Activated CD4-positive, alpha-beta T cell treated with anti-CD3 and anti-CD28 coated beads, Interleukin-2, amount 50 U/mL, for 4 hours (primary cell): ENCODE measurements around the gene HCRT.
"Not testable (repeated sequence)": the region's sequence is repeated elsewhere in the genome, so short reads cannot be mapped to it uniquely, and the experiment has no call there.

Experiments
- DNase-seq, 2 experiments: peaks; one replicate each; pipeline ENCODE4 v3.0.0-alpha.2; 2020

The HCRT gene

DNA sequence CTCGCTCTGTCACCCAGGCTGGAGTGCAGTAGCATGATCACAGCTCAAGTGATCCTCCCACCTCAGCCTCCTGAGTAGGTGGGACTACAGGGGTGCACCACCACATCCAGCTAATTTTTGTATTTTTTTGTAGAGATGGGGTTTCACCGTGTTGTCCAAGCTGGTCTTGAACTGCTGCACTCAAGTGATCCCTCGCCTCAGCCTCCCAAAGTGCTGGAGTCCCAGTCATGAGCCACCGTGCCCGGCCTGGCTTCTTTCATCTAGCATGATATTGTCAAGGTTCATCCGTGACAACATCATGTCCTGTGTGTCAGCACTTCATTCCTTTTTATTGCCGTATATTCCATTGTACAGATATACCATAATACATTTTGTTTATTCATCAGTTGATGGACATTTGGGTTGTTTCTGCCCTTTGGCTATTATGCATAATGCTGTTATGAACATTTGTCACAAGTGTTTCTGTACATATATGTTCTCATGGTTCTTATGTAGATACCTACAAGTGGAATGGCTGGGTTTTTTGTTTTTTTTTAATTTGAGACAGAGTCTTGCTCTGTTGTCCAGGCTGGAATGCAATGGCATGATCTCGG lies 12.4 kb upstream of the HCRT start:
- DNase-seq: no peak

DNA sequence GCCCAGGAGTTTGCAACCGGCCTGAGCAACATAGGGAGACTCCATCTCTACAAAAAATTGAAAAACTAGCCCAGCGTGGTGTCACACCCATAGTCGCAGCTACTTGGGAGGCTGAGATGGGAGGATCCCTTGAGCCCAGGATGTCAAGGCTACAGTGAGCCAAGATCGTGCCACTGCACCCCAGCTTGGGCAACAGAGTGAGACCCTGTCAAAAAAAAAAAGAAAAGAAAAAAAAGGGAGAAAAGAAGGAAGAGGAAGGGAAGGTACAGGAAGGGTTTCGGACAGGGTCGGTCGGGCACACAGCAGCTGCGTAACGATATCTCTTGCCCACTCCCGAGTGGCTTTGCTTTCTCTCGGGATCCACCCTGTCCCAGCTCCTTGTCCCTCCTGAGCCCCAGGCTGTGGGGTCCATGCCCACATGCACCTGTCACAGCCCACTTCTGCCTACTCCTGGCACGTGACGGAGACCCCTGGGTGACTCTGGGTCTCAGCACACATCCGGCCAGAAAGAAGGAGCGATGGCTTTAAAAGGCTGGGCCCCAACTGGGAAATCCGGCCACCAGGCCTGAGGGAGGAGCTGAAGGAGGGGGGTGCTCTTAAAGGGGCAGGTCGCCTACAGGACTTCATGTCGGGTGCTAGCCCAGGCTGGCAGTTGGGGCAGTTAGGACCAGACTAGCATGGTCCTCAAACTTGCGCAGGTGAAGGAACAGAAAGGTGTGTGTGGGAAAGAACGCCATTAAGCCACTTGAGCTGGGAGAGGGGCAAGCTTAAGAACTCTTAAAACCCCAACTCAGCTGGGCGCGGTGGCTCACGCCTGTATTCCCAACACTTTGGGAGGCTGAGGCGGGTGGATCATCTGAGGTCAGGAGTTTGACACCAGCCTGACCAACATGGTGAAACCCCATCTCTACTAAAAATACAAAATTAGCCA lies 9.0 kb upstream of the HCRT start, which contains the start of gene GHDC:
TSS of gene GHDC (minus strand) at position 526 of the 931 bp plus-strand sequence. CDS start 913 bp downstream, outside the sequence.
- peak; percentile 68 to 69 for DNase-seq

DNA sequence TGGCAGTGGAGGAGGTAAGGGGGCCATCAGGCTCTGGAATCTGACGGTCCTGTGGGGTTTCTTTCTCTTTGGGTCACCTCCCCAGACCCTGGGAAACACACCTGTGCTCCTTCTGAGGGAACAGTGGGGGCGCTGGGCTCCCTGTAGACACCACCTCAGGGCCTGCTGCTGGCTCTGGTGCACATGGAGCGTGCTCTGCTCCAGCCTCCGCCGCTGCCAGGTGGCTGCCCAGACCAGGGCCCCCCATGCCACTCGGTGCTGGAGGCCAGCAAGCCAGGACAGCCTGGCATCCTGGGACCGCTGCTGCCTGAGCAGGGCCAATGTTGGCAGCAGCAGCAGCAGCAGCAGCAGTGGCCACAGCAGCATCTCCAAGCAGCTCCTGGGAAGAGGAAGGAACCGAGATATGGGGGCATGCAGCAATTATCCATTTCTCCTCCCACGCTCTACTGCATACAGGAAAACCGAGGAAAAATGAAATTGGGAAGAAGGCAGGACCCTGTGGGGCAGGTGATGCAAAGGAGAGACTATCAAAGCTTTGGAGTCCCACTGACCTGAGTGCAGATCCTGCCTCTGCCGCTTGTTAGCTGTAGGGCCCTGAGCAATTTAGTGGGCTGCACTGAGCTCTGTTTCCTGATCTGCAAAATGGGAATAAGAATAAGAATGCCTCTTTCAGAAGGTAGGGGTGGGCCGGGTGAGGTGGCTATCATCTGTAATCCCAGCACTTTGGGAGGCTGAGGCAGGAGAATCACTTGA lies 8.1 kb upstream of the HCRT start:
- no peak for DNase-seq

DNA sequence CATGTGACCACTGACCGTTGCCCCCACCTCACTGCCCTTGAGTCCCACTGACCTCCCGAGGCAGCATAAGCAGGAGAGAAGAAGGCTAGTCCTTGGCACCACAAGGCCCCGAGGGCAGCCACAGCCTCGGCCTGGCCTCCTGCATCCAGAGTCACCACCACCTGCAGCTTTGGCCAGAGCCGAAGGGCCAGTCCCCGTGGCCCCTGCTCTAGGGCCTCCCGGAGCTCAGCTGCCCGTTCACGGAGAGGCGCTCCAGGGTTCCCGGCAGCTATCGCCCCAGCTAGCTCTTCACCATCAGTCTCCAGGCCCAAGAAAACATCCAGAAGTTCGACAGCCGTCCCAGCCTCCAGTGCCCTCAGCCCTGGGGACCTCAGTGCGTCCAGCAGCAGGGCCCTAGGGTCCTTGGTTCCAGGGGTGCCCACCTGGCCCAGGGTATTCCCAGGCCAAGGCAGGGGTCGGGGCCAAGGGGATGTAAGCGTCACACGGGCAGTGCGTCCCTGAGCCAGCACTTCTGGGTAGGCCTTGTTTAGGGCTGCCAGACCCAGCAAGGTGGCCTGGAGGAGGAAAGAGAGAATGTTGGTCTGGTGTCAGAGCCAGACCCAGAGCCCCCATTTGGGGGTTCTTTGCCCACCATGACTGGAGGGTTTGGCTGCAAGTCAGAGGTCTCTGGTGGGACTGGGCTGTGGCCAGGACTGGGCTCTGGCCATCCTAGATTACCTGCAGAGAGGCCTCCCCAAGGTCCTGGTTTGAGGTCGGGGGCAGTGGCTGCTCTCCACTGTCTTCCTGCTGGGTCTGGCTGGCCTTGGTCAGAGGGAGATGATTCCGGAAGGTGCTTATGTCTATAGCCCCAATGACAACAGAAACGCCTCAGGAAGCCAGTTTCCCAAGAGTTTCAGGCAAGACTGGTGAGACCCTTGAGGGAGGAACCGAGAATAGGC lies 7.2 kb upstream of the HCRT start:
- DNase-seq: no peak

DNA sequence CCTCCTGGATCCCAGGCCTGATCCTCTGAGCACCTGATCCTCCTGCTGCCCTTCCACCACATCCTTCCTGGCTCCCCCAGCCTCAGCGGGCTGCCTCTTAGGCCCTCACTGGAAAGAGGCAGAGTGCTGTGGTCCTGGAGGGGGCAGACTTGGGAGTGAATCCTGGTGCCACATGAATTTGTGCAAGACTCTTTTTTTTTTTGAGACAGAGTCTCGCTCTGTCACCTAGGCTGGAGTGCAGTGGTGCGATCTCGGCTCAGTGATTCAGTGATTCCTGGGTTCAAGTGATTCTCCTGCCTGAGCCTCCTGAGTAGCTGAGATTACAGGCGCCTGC lies 6.0 kb upstream of the HCRT start:
- no peak for DNase-seq

DNA sequence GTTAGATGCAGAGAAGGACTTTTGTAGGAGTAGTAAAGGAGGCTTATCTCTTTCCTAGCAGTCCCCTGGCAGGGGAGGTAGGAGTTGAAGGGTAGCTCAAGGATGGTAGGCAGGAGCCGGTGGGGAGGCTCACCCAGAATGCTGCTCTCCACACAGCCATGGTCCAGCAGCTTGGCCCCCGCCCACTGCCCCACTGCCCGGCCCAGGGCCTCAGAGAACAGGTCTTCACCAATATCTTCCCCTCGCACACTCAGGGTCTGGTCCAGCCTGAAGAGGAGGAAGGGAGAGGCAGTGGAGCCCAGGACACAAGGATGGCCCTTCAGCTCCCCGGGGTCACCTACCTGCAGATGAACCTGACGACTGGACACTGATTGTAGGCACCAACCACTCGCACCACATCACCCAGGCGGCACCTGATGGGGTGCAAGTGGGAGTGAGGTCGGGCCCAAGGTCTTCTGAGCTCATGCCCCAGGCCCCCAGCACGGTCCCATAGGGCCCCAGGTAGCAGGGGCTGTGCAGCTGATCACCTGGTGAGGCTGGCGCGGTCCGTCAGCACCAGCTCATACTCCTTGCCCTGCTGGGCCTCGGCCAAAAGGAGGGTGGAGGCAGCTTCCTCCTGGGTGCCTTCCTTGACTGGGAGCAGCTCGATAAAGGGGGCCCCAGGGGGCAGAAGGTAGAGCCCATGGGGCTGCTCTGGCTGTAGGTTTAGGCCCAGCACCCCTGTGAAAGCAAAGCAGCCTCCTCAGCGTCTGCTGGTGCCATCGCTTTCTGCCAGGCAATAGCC lies 5.4 kb upstream of the HCRT start:
- no peak for DNase-seq

DNA sequence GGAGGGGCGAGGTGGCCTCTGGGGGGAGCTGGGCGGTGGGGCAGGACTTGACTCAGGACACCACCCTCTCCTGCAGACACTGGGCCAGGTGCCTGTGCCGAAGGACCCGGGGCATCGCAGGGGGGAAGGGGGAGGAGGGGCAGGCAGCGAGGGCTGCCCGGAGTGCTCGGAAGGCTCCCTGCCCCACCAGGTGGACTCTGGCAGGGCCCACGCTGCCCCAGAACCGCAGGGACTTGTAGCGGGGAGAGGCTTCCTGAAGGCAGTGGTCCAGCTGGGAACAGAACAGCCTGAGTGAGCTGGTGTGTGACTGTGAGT lies 4.4 kb upstream of the HCRT start:
- DNase-seq: no peak

DNA sequence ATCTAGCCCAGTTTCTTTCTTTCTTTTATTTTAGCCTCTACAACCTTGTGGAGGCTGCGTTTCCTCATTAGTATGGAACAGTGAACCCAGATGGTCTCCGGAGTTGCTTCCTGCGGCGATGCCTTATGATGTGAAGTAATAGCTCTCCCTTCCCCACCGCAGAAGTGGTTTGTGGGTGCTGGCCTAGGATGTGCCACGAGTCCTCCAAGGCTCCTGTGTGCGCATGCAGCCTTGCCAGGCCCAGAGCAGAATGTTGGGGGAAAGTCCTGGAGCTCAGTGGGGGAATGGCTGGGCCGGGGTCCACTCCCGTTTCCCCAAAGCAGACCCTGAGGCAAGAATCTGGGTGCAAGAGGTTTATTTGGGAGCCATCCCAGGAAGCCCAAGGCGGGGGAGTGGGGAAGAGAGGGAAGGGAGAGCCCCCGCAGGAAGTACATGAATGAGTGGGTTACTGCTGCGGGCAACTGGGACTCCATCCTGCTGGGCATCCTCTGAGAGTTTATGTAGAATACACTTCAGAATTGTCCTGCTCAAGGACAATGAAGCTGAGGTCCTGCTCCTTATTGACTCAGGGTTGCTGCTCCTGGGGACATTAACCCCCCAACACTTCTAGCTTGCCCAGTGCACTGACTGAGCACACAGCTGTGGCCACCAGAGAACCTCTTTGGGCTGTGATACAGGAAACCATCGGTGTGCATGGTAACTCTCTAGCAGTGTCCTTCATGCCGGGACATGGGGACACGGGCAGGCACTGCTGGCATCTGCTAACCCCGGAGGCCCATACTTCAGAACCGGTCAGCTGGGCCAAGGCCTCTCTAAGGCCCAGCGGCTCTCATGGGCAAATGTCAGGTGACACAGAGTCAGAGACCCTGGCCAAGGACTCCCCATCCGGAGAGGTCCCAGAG lies 3.7 kb upstream of the HCRT start:
- DNase-seq: no peak

DNA sequence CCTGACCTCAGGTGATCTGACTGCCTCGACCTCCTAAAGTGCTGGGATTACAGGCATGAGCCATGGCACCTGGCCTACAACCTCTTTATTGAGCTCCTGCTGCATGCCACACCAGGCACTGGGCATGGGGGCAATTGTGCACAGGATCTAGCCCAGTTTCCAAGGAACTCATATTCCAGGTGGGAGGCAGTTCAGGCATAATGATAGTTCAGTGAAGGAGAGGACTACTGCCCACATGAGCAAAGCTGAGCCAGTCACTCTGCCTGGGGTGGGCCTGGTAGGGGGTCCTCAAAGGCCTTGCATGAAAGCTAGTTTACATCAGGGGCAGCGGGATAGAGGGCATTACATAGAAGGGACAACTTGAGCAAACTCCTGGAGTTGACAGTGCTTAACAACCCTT lies 2.6 kb upstream of the HCRT start:
- no peak for DNase-seq

DNA sequence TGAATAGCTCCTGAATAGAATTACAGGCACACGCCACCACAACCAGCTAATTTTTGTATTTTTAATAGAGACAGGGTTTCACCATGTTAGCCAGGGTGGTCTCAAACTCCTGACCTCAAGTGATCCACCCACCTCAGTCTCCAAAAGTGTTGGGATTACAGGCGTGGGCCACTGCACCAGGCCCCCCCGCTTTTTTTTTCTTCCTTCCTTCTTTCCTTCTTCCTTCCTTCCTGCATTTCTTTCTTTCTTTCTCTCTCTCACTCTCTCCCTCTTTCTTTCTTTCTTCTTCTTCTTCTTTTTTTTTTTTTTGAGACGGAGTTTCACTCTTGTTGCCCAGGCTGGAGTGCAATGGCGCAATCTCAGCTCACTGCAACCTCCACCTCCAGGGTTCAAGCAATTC lies 939 bp upstream of the HCRT start:
- not testable (repeated sequence) for DNase-seq

DNA sequence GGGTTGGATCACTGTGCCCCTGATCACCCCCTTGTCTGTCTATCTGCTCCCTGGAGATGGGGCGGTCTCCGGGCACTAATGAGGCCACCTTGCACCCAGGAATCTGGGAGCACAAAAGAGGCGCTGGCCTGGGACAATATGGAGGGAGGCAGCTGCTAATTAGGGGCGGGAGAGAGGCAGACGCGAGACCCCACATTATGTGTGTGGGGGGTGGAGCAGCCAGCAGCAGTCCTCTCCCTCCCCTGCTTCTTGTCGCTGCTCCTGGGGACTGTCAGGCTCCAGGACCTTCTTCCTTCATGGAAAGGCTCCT lies 324 bp upstream of the HCRT start:
- DNase-seq: no peak

DNA sequence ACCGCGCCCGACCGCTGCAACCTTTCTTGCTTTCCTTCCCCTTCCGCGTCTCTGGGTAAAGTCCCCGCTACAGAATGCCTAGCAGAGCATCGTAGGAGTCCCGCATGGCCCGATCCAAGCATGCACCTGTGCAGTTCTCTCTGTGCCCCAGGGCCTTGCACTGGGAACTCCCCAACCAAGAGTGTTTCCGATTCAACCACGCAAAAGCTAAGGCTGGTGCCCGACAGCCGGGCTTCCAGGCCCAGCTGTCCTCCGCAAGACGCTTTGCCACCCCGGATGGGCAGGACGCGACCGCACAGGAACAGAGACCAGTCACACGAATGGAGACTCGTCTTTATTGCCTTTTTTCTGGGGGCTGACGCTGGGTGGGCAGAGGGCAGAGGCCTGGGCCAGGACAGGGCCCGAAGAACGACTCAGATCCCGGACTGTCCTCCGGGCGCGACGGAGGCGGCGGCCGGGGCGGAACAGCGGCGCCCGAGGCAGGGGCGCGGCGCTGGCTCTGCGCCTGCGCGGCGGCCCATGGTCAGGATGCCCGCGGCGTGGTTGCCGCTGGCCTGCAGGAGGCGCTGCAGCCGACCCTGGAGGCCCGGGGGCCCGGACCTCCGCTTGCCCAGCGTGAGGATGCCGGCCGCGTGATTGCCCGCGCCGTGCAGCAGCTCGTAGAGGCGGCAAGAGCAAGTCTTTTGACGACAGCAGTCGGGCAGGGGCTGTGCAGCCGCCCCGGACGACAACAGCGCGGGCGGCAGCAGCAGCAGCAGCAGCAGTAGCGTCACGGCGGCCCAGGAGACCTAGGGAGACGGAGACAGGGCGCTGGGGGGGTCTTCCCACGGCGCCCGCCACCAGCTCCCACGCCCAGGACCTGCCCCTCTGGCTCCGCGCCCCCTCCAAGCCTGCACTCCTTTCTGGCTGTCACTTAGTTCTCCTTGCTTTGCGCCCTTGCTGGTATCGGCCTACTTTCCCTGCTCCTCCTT lies 1.2 kb downstream of the HCRT start:
- peak; percentile 53 to 55 for DNase-seq

DNA sequence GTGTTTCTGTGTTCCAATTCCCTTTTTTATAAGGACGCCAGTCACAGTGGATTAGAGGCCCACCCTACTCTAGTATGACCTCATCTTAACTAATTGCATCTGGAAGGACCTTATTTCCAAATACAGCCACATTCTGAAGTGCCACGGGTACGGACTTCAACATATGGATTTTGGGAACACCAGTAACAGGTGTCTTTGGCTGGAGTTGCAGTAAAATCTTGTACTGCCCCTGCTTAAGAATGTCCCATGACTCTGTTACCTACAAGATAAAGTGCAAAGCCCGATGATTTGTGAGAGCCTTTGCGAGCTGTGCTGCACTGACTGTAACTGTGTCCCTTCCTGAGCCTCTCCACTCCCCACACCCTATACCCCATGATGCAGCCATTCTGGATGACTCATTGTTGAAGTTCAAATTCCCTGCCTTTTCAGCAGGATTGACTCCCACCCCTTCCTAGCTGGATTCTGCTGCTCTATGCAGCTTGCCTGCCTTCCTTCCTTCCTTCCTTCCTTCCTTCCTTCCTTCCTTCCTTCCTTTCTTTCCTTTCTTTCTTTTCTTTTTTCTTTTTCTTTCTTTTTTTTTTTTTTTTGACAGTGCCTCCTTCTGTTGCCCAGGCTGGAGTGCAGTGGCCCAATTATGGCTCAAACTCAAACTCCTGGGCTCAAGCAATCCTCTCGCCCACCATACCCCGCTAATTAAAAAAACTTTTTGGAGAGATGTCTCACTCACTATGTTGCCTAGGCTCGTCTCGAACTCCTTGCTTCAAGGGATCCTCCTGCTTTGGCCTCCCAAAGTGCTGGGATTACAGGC lies 2.1 kb downstream of the HCRT start:
- no peak for DNase-seq

DNA sequence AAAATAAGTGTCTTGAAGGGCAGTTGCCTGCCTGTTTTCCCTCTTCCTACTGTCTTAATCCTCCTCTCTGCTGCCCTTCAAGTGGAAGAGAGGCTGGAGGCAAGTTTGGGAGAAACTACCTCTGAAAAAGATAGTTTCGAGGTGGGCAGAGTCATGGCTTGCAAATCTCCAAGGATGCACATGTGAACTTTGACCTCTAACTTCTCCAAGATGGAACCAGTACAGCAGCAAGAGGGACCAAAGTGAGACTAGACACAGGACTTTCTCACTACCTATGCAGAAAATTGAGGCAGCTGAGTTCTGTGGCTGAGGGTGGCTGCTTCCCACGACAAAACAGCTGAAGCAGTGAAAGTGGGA lies 3.4 kb downstream of the HCRT start:
- no peak for DNase-seq

DNA sequence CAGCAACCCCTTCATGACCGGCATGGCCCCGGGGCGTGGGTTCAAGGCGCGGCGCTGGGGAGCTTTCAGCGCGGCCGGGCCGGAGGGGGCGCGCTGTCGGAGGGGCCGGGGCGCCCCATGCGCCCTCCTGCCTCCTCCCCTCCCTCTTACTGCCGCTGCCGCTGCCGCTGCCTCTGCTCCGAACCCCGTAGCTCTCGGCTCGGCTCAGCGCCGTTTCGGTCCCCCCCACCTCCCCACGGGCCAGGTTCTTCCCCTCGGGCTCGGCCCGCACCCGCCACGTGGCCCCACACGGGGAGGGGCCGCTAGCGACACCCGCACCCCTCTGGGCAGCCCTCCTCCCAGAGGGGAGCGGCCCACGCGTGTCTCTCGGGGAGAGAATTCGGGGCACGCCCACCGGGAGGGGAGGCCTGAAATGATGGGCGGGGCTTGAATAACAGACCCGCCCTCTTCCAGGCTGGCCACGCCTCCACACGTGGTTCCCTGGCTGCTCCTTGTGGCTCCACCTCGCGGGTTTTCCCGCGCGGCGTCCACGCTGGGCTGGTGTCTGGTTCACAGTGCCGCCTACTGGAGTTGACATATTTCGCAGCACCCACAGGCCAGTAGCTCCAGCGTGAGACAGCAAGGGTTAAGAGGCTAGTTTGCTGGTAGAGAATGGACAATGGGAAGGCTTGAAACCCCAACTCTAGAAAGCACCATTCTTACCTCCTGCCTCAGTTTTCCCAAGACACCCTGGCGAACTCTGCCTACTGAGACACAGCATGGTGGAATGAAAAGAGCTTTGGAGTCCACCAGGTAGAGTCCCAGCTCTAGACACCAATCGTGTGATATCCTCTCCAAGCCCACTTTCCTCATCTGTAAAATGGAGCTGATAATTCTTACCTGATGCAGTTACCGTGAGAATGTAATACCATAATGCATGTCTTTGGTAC lies 4.1 kb downstream of the HCRT start, which contains the start of gene KCNH4:
TSS of gene KCNH4 (minus strand) at position 221 of the 929 bp plus-strand sequence. CDS start at position 24, 197 bp downstream.
- peak; percentile 85 to 89 for DNase-seq

DNA sequence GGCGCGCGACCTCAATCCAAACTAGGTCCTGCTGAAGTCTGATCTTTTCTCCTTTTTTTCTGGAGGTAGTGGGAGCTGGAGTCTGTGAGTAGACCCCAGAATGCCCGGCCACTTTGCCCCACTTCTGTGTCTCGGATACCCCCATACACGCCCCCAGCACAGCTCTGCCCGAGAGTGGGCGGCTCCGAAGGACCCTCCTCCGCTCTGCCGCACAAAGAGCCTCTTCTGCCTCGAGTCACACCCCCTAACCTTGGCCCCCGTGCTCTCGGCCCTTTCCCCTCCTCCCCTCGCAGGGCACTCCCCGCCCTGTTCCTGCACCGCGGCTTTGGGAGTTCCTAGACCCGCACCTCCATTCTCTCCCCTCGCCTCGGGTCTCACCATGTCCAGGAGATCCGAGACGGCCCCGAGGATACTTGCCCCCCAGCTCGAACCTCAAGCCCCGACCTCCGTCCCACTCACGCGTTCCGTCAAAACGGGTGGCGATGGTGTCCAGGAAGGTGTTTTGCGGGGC lies 4.8 kb downstream of the HCRT start:
- DNase-seq: no peak

DNA sequence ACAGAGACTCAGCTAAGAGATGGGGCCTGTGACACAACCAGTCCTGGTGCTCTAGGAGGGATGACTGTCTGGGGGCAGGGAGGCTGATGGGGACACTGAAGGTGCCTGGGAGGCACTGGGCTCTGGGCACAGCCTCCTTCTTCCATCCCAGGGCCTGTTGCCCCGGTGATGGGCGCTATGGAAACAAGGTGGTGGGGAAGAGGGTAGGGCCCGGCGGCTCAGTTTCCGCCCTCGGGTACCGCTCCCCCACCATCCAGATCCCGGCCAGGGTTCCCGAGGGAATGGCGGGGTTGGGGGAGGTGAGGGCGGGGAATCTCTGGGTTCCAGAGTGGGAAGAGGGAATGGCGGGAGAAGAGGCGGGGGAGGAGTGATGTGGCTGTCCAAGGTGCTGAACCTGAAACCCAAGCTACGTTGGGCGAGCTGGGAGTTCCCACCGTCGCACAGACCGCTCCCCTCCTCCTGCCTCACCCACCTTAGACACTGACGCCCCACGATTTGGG lies 5.3 kb downstream of the HCRT start:
- no peak for DNase-seq
